ENCODE data around the gene PLIN4.

DNA sequence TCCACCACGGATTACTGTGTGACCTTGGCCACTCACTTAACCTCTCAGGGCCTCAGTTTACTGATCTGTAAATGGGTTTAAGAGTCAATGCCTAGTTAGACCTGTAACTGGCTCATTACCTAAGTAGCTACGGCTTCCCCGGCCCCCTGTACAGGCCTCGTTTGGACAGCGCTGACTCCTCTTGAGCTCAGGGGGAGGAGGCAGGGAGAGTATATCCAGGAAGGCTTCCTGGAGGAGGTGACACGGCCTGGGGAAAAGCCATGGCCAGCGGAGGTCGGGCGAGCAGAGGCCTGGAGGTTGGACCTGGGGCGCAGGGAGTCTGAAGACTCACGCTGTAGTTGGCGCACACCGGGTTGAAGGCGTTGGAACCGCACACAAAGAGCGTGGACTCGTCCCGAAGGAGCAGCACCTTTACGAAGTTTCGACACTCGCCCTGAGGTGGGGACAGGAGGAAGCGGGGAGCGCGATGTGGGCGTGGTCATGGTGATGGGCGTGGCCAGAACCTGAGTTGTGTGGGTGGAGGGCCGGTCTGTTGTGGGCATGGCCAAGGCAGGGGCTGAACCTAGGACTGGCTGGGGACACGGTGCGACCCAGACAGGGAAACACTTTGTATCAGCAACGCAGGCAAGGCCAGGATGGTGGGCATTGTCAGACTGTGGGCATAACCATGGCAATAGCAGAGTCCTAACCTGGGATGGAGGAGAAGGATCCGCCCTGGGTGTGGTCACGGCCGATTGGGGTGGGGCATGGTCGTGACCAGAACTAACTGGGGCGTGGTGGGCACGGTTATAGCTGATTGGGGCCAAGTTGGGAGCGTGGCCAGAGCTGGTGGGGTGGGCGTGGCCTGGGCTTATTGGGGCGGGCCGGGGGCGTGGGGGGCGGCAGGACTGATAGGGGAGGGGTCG lies 37.6 kb upstream of the PLIN4 start:
- TF ChIP-seq, protein P1, sequence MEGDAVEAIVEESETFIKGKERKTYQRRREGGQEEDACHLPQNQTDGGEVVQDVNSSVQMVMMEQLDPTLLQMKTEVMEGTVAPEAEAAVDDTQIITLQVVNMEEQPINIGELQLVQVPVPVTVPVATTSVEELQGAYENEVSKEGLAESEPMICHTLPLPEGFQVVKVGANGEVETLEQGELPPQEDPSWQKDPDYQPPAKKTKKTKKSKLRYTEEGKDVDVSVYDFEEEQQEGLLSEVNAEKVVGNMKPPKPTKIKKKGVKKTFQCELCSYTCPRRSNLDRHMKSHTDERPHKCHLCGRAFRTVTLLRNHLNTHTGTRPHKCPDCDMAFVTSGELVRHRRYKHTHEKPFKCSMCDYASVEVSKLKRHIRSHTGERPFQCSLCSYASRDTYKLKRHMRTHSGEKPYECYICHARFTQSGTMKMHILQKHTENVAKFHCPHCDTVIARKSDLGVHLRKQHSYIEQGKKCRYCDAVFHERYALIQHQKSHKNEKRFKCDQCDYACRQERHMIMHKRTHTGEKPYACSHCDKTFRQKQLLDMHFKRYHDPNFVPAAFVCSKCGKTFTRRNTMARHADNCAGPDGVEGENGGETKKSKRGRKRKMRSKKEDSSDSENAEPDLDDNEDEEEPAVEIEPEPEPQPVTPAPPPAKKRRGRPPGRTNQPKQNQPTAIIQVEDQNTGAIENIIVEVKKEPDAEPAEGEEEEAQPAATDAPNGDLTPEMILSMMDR (IDR thresholded peaks at IDR 0.05), result no peak
- no peak for TF ChIP-seq POLR2A (IDR thresholded peaks at IDR 0.05)
